GM19099 (cell line): Measurements from ENCODE around the gene ZDHHC18.

Experiments
- POLR2A ChIP-seq: IDR thresholded peaks from 3 replicates; pipeline ENCODE4 v1.6.1; 2011; ENCODE audit warnings: low read depth; ENCODE audit not compliant: insufficient read length; ENCODE audit errors: extremely low read depth

The ZDHHC18 gene

DNA sequence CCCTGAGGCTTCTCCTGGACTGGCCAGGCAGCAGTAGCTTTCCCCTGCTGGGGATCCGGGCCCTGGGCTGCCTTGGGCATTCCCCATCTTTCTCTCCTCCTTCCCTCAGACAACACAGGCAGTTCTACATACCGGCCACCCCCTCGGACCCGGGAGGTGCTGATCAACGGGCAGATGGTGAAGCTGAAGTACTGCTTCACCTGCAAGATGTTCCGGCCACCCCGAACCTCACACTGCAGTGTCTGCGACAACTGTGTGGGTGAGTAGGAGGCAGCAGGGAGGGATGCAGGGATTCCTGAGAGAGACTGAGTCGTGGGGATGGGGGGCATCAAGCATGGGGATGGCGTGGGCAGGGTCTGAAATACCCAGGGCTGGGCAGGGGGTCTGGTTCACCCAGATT, 22.0 kb downstream of the ZDHHC18 start:
- no peak for TF ChIP-seq POLR2A

- TF ChIP-seq POLR2A, result no peak
Measured at GRCh38 chr1:26848941-26849774, 22.7 kb downstream of the ZDHHC18 start.

GRCh38 chr1:26851106-26851684, 24.7 kb downstream of the ZDHHC18 start:
- no peak for TF ChIP-seq POLR2A

- no peak for TF ChIP-seq POLR2A
Measured at GRCh38 chr1:26852701-26853100, 26.2 kb downstream of the ZDHHC18 start.

- TF ChIP-seq POLR2A, result no peak
Measured at GRCh38 chr1:26853156-26853555, 26.7 kb downstream of the ZDHHC18 start.

- TF ChIP-seq POLR2A, result no peak
Measured at GRCh38 chr1:26853600-26853999, 27.1 kb downstream of the ZDHHC18 start.

GRCh38 chr1:26854906-26855305, 28.4 kb downstream of the ZDHHC18 start:
- no peak for TF ChIP-seq POLR2A

- no peak for TF ChIP-seq POLR2A
Measured at GRCh38 chr1:26855636-26856035, 29.1 kb downstream of the ZDHHC18 start.

DNA sequence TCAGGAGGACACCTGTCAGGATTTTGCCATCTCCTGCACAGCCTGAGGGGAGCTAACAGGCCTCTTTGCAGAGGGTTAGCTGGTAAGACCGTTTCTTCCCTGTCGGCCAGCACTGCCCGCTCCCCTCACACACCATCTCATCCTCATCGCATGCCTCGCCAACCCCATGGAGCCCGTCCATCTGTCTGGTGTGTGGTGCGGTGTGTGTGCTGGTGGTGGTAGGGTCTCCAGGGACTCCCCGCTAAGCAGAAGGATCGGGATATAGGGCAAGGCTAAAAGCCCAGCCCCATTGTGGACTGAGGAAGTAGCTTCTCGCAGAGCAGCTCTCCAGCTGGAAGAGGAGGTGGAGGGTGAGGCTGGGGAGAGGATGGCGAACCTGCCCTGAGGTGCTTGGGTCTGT, 29.7 kb downstream of the ZDHHC18 start:
- no peak for TF ChIP-seq POLR2A

DNA sequence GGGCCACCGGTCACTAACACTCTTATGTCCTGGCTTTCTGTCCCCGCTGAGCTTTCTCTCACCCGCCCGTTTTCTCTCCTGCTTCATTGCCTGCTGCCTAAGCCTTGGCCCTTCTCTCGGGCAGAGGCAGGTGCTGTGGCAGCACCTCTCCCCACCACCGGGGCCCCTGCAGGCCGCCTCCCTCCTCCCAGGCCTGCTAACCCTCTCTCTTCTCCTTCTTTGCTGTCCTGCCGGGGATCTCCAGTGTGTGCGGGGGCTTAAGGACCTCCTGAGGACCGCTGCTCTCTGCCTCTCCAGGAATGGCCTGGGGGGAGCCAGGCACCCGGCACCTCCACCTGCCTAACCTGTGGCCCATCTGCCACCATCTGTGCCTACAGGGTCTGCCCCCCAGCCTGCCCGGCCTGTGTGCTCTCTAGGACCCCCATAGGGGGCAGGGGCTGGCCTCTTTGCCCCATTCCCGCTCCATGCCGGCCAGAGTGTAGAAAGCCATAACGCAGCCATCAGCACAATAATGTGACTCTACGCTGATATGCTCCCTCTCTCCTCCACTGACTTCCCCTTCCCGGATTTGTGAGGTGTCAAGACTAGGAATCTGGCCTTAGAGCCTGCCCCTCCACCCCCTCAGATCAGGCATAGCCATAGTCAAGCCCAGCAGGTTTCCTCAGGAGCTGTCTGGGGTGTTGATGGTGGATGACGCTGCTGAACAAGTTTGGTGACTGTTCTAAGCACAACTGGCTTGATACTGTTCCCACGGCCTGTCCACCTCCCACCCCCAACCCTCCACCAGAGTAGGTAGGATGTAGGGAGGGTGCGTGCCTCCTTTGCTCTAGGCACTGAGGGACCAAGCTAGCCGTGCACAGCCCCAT, 30.3 kb downstream of the ZDHHC18 start:
- no peak for TF ChIP-seq POLR2A

DNA sequence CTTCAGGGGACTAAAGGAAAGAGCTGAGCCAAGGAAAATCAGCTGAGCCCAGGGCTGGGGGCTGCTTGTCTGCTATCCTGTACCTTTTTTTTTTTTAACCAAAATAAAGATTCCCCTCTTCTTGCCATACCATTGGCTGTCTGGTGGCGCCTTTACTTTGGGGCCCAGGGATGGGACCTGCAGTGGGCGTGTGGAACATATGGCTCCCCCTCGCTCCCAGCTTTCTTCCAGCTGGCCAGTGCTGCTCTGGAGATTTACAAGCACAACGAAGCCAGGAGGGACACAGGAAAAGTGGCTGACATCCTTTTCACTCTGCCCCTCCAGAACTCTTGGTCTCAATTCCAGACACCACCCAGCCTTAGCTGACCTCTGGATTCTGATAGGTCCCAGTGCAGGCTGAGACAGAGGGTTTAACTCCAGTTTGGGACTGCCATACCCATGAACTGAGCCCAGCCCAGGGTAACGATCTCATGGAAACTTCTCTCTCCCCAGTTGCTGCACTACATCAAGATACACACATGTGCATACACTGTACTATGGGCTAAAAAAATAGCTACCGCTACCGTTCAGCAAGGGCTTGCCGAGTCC, 31.1 kb downstream of the ZDHHC18 start:
- TF ChIP-seq POLR2A, result no peak

DNA sequence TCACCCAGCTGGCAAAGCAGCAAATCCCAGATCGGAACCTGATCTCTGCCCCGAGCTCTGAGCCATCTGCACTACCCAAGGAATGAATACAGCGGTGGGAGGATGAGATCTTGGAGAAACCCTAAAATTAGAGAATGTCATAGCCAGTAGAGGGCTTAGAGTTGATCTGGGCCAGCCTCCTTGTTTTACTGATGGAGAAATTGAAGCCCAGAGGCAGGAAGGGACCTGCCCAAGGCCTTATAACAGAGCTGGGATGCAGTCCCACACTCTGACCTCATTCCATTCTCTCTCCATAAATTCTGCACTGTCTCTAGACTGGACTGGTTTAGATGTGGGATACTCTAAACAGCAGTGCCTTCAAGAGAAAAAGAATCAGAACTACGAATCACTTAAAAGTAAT, 31.7 kb downstream of the ZDHHC18 start:
- TF ChIP-seq POLR2A, result no peak

DNA sequence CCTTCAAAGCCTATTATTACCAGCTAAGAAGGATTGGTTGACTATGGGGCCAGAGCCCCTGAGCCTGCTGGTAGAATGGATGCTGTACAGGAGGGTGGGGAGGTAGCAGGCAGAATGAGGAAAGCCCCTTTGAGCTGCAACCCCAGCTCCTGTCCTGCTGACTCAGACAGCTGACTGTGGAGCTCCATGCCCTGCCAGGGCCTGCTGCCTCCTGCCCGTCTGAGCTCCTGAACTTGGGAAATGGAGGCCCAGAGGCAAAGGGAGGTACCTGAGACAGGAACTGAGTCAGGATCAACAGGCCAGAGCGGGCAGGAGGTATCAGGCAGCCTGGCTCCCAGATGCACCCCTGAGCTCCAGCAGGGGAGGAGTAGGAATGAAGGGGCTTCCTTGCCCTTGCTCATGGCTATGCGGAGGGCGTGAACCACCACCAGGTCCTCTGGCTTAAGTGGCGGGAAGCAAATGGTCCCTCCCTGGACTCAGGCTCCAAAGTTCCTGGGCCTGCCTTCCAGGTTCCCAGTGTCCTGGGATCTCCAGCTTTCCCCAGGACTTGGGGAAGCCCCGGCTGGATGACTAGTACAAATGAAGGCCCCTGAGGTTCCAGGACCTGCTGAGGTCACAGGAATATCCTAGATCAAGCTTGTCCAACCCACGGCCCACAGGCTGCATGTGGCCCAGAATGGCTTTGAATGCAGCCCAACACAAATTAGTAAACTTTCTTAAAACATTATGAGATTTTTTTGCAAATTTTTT, 32.6 kb downstream of the ZDHHC18 start:
- no peak for TF ChIP-seq POLR2A

- no peak for TF ChIP-seq POLR2A
Measured at GRCh38 chr1:26861286-26861701, 34.8 kb downstream of the ZDHHC18 start.

GRCh38 chr1:26861889-26862378, 35.4 kb downstream of the ZDHHC18 start:
- no peak for TF ChIP-seq POLR2A
